ENCODE data around the gene SNX2. TPM values are rescaled to one million over a fixed set of nuclear protein-coding genes. Genes with fewer than 3 reads are reported as not detected.
A peak's percentile ranks its signal among the peaks of the same experiment; 100 is the strongest.

SNX2 gene
- polyA plus RNA-seq, 1 experiment = 23.5 TPM

- POLR2A ChIA-PET = interaction anchor here (0.5 to 0.9 kb wide), 2 partner anchors 18 to 317 kb away, joined by 3 to 4 read pairs; no protein-coding TSS in a partner anchor
- DNase-seq (ENCODE audit: low read depth) = peak; percentile 33
- CTCF ChIA-PET = no interaction called here
- TF ChIP-seq CTCF (IDR thresholded peaks at IDR 0.05; ENCODE audit: insufficient read depth, low read depth, low read length) = no peak
- Histone ChIP-seq H3K27me3 (ENCODE audit: control insufficient read depth, insufficient read depth, low read length) (no peaks in the 10 kb centered on the region), H3K36me3 (ENCODE audit: control insufficient read depth, insufficient read depth, low read length) (no peaks in the 10 kb centered on the region), H3K4me3 (ENCODE audit: low read depth, low read length) (no peak overlapping the region)
These were observed 95.5 kb downstream of the SNX2 start for GRCh38 chr5:122870219-122870856.

- ChIA-PET CTCF (no interaction called here), POLR2A (no interaction called here)
- Histone ChIP-seq H3K36me3 (ENCODE audit: control insufficient read depth, insufficient read depth, low read length) (no peaks in the 10 kb centered on the region), H3K27me3 (ENCODE audit: control insufficient read depth, insufficient read depth, low read length) (no peaks in the 10 kb centered on the region), H3K4me3 (ENCODE audit: low read depth, low read length) (no peak overlapping the region)
- DNase-seq (ENCODE audit: low read depth) = no peak
- no peak for TF ChIP-seq CTCF (IDR thresholded peaks at IDR 0.05; ENCODE audit: insufficient read depth, low read depth, low read length)
These were observed 96.8 kb downstream of the SNX2 start for GRCh38 chr5:122871661-122872060.

GRCh38 chr5:122874179-122874875 lies 99.4 kb downstream of the SNX2 start:
- ChIA-PET POLR2A (no interaction called here), CTCF (interaction anchor here (0.8 to 0.9 kb wide), 2 partner anchors 13 kb away, joined by 3 to 4 read pairs; no protein-coding TSS in a partner anchor)
- TF ChIP-seq CTCF (IDR thresholded peaks at IDR 0.05; ENCODE audit: insufficient read depth, low read depth, low read length) = no peak
- no peaks in the 10 kb centered on the region for H3K36me3 ChIP-seq (ENCODE audit: control insufficient read depth, insufficient read depth, low read length)
- no peak for DNase-seq (ENCODE audit: low read depth)
- H3K4me3 ChIP-seq (ENCODE audit: low read depth, low read length) = no peak overlapping the region
- no peaks in the 10 kb centered on the region for H3K27me3 ChIP-seq (ENCODE audit: control insufficient read depth, insufficient read depth, low read length)

- ChIA-PET CTCF (no interaction called here), POLR2A (no interaction called here)
- H3K27me3 ChIP-seq (ENCODE audit: control insufficient read depth, insufficient read depth, low read length) = no peaks in the 10 kb centered on the region
- no peak for TF ChIP-seq CTCF (IDR thresholded peaks at IDR 0.05; ENCODE audit: insufficient read depth, low read depth, low read length)
- no peak overlapping the region for H3K4me3 ChIP-seq (ENCODE audit: low read depth, low read length)
- H3K36me3 ChIP-seq (ENCODE audit: control insufficient read depth, insufficient read depth, low read length) = no peaks in the 10 kb centered on the region
- DNase-seq (ENCODE audit: low read depth) = no peak
These were observed 102.6 kb downstream of the SNX2 start for GRCh38 chr5:122877518-122877917.

GRCh38 chr5:122879076-122879475 lies 104.2 kb downstream of the SNX2 start:
- POLR2A ChIA-PET = no interaction called here

More at GRCh38 chr5:122879076-122879475, 104.2 kb downstream of the SNX2 start:
- Histone ChIP-seq H3K4me3 (ENCODE audit: low read depth, low read length) (no peak overlapping the region), H3K27me3 (ENCODE audit: control insufficient read depth, insufficient read depth, low read length) (no peaks in the 10 kb centered on the region), H3K36me3 (ENCODE audit: control insufficient read depth, insufficient read depth, low read length) (no peaks in the 10 kb centered on the region)
- no peak for DNase-seq (ENCODE audit: low read depth)
- no peak for TF ChIP-seq CTCF (IDR thresholded peaks at IDR 0.05; ENCODE audit: insufficient read depth, low read depth, low read length)
- CTCF ChIA-PET = interaction anchor here (1.3 kb wide), 1 partner anchor 17 kb away, joined by 4 read pairs; no protein-coding TSS in a partner anchor
